Kidney (tissue), 14 donors: ENCODE results near the gene MED25. TPM values are rescaled to one million over a fixed set of nuclear protein-coding genes. Genes with fewer than 3 reads are reported as not detected.

ENCODE experiments used
- DNase-seq, 5 donors: peaks; one replicate each; pipeline ENCODE4 v3.0.0-alpha.2; 2013 to 2020
- FAIRE-seq: peaks from 2 replicates; lab custom pipeline; 2012; peaks lifted over from hg19 to GRCh38; lab: Jason Lieb, UNC
- H3K27ac ChIP-seq, 2 donors: one replicate each; pipeline ENCODE4 v1.7.0; 2013; ENCODE audit warnings: low read depth in 2 of 2, low read length in 2 of 2, inconsistent platforms in 1 of 2
- H3K27me3 ChIP-seq: one replicate; pipeline ENCODE4 v1.7.1; 2013; ENCODE audit warnings: low read length, inconsistent platforms; ENCODE audit not compliant: control insufficient read depth, insufficient read depth
- H3K36me3 ChIP-seq, 3 donors: one replicate each; pipeline versions ENCODE4 v1.7.0 to v1.7.1; 2013; ENCODE audit warnings: low read length in 3 of 3, control low read depth in 1 of 3, inconsistent platforms in 1 of 3; ENCODE audit not compliant: insufficient read depth in 3 of 3, control insufficient read depth in 2 of 3
- H3K4me1 ChIP-seq, 3 donors: one replicate each; pipeline versions ENCODE4 v1.7.0 to v1.7.1; 2013; ENCODE audit warnings: low read length in 3 of 3, inconsistent platforms in 1 of 3, low read depth in 1 of 3; ENCODE audit not compliant: control insufficient read depth in 2 of 3, insufficient read depth in 2 of 3
- H3K4me3 ChIP-seq, 3 donors: one replicate each; pipeline versions ENCODE4 v1.7.0 to v1.8.1; 2013; ENCODE audit warnings: low read length in 3 of 3, control low read depth in 1 of 3, inconsistent platforms in 1 of 3
- H3K9ac ChIP-seq, 3 donors: one replicate each; pipeline versions ENCODE4 v1.7.0 to v1.7.1; 2013; ENCODE audit warnings: low read length in 3 of 3, control low read depth in 1 of 3, inconsistent platforms in 1 of 3
- H3K9me3 ChIP-seq, 3 donors: one replicate each; pipeline versions ENCODE4 v1.7.0 to v1.7.1; 2013; ENCODE audit warnings: low read length in 3 of 3, control low read depth in 1 of 3, inconsistent platforms in 1 of 3; ENCODE audit not compliant: control insufficient read depth in 2 of 3, insufficient read depth in 1 of 3
- CTCF ChIP-seq: IDR thresholded peaks from 3 replicates; pipeline ENCODE4 v1.5.1; 2012; ENCODE audit warnings: mild to moderate bottlenecking, moderate library complexity, borderline replicate concordance; ENCODE audit not compliant: insufficient read depth; ENCODE audit errors: extremely low read depth
- intact Hi-C: fragments of 100-400 bp; cut with DNase I; formaldehyde crosslinking; loops from one replicate; pipeline ENCODE4 v1.11.1; 2022
- polyA plus RNA-seq: library from polyadenylated mRNA; stranded (reverse); fragments of 350-450 nt; fragmentation: Illumina TruSeq; extraction: RNeasy Lipid Tissue Mini Kit (QIAGEN cat#74804); gene quantifications from one replicate; pipeline ENCODE4 v1.2.3, GENCODE V29; 2014; ENCODE audit warnings: low read depth, low replicate concordance; ENCODE audit not compliant: insufficient read depth
- total RNA-seq: library from RNA; stranded (reverse); fragmentation: NEBNext Ultra II Directional; extraction: Animal tissue kit (Norgen Biotek cat#: 25700); gene quantifications from one replicate; pipeline ENCODE4 v1.2.1, GENCODE V29; 2021
- donor health status: control.
- donor health status: control.
- donor health status: control.
- donor health status: control.
- donor health status: control.
- donor health status: DM: yes; HTN: yes; CAD: no.
- donor health status: Normal renal cell carcinoma (clear cell type).

Gene MED25
- total and polyA plus RNA-seq, 2 donors from 2014 or later: 37.3 to 53.2 TPM

GRCh38 chr19:49787746-49788145 is 30.3 kb upstream of the MED25 start:
- no peak overlapping the region for H3K9ac ChIP-seq
- no peak overlapping the region for H3K4me3 ChIP-seq
- no peaks in the 10 kb centered on the region for H3K9me3 ChIP-seq
- TF ChIP-seq CTCF: no peak
- FAIRE-seq: no peak
- H3K27ac ChIP-seq: no peak overlapping the region
- H3K27me3 ChIP-seq: no peaks in the 10 kb centered on the region
- peaks cover 0 to 14% (median 3%) of the 10 kb centered on the region in 3 donors for H3K36me3 ChIP-seq
- peaks cover 0 to 3% (median 0%) of the 10 kb centered on the region in 3 donors for H3K4me1 ChIP-seq
- DNase-seq: no peak
- intact Hi-C loops: no loop called here

- no peaks in the 10 kb centered on the region for H3K9me3 ChIP-seq
- H3K27ac ChIP-seq: no peak overlapping the region
- H3K9ac ChIP-seq: no peak overlapping the region
- intact Hi-C loops: no loop called here
- H3K4me1 ChIP-seq: peaks cover 0 to 3% (median 0%) of the 10 kb centered on the region in 3 donors
- DNase-seq (peak in 1 of 5 donors; percentile 37), FAIRE-seq (no peak)
- H3K4me3 ChIP-seq: no peak overlapping the region
- no peaks in the 10 kb centered on the region for H3K27me3 ChIP-seq
- no peak for TF ChIP-seq CTCF
- peaks cover 0 to 17% (median 7%) of the 10 kb centered on the region in 3 donors for H3K36me3 ChIP-seq
These were observed 29.2 kb upstream of the MED25 start for GRCh38 chr19:49788857-49789256.

GRCh38 chr19:49790866-49791265 is 27.2 kb upstream of the MED25 start:
- Histone ChIP-seq H3K36me3 (peaks cover 4 to 25% (median 22%) of the 10 kb centered on the region in 3 donors), H3K9ac (no peak overlapping the region), H3K4me3 (no peak overlapping the region), H3K27ac (no peak overlapping the region), H3K4me1 (peaks cover 0 to 3% (median 0%) of the 10 kb centered on the region in 3 donors), H3K27me3 (no peaks in the 10 kb centered on the region), H3K9me3 (no peaks in the 10 kb centered on the region)
- no peak for TF ChIP-seq CTCF
- FAIRE-seq: no peak
- intact Hi-C loops: no loop called here
- DNase-seq: peak in 1 of 5 donors; percentile 92
